Placental epithelial cell (primary cell): Measurements from ENCODE around the gene SLC5A1. TPM values are rescaled to one million over a fixed set of nuclear protein-coding genes. Genes with fewer than 3 reads are reported as not detected.

Experiments used
- small RNA-seq: library from RNA; depleted of rRNA; stranded (forward); fragments of <200 nt; gene quantifications from one replicate; pipeline ENCODE3, GENCODE V24; 2012
- total RNA-seq: library from RNA; depleted of rRNA; stranded (reverse); fragments of >200 nt; gene quantifications from 2 replicates; pipeline ENCODE4 v1.2.3, GENCODE V29; 2012

SLC5A1 gene
- total RNA-seq, result not detected in 2 replicates

GRCh38 chr22:32042924-32043323 is at the start of gene SLC5A1:
Gene SLC5A1, plus strand, starts transcription at chr22:32043261. Its CDS starts 21 bp downstream, at chr22:32043282.

GRCh38 chr22:32158712-32159533 is 115.9 kb downstream of the SLC5A1 start, which contains the start of gene C22orf42:
Gene C22orf42, minus strand, starts transcription at chr22:32159303. Its CDS starts 88 bp downstream, at chr22:32159215.

Small RNA genes within 50 kb of the gene (small RNA-seq; reads per million reads assigned to genes)
- gene AP1B1P2, result not detected

Other genes with a start within 250 kb of the SLC5A1 start
- 76.9 and 120 TPM in 2 replicates for gene YWHAH, start 98.7 kb upstream of the SLC5A1 start, total RNA-seq
- not detected in 2 replicates for gene C22orf42, start 116.0 kb downstream of the SLC5A1 start, total RNA-seq
- gene RFPL2, start 161.8 kb downstream of the SLC5A1 start, total RNA-seq, result not detected in 2 replicates
- 0.22 TPM in 1 of 2 replicates, not detected in the other for gene SLC5A4, start 212.1 kb downstream of the SLC5A1 start, total RNA-seq